HG02571 (cell line): ENCODE results near the gene MAPK10.
"Not testable (repeated sequence)": the region's sequence is repeated elsewhere in the genome, so short reads cannot be mapped to it uniquely, and the experiment has no call there.

Source experiments
- ATAC-seq: cut with Tn5 transposase; IDR thresholded peaks from one replicate; pipeline ENCODE4 v1.9.1; 2021; ENCODE audit warnings: mild to moderate bottlenecking, moderate library complexity; ENCODE audit not compliant: unreplicated experiment

The MAPK10 gene

DNA sequence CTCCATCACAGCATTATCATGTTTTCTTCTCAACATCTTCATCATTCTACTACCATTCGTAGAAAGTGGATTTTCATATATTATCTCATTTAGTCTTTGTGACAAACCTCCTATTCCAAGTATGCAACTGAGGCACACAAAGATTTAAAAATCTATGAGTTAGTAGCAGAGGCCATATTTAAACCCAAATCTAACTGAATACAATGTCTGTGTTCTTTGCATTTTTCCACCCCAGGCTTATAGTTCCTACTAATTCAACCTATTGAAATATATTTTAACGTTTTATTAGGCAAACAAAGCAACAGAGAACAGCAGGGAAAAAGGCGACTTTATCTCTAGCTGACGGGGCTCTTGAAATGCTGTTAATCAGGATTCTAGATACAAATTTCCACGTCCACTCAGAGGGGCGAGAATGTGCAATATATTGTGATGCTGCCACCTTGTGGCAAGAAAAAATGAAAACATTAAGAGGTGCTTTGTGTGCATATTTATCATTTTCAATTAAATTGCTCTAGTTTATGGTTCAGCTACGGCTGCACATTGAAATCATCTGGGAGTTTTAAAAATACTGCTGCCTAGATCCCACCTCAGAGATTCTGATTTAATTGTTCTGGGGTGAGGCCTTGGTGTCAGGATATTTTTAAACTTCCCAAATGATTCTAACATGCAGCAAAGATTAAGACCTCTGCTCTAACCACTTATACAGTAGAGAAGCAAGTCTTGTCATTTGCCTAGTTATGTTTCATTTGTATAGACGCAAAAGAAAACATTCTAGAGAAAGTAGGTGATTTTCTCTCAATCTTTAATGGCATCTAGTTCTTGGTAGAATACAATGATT, 315.9 kb downstream of the MAPK10 start:
- ATAC-seq: peak; percentile 78

DNA sequence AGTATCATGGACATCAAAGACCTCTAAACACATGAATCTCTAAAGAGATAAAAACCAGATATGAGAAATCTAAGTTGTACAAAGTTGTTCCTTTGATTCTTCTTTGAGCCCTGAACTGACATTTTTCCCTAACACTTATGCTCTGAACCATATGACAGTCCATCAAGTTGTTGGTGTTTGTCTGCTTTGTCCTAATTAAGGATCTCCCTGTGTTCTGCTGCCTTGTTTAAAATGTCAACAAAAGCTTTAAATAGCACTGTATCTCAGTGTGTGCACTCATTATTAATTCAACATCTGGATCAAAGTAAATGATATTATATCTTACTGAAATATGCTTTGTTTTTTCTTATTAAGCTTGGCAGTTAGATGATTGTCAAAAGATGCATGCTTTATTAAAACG, 321.8 kb downstream of the MAPK10 start:
- no peak for ATAC-seq

DNA sequence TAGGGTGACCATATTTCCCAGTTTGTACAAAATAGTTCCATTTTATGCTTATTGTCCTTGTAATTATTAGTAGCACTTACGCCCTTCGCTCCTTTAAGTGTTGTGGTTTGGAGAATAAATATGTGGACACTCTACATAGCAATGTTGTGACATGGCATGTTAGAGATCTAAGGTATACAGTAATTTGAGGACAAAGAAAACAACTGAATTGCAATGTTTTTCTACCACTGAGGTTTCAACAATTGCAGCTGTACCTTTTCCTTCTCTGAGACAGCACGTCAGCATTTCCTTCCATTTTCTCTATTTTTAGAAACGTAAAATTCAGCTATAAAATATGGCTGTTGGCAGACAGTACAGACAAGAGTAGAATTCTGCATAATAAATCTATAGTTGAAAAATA, 323.1 kb downstream of the MAPK10 start:
- ATAC-seq: no peak

DNA sequence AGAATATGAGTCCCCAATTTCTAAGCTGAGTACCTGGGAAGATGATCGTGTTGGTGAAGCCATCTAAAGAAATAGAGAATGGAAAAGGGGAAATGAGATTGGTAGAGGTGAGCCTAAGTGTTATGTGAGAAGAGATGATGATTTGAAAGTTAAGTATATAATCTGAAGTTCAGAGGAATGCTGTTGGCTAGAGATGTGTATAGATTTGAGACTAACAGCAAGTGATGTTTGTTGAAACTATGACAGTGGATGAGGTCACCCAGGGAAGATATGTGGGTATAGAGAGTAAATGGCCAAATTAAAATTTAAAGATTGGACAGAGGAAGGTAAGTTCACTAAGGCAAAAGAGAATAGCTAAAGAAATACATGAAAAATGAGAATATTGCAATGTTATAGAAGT, 324.2 kb downstream of the MAPK10 start:
- ATAC-seq: no peak

DNA sequence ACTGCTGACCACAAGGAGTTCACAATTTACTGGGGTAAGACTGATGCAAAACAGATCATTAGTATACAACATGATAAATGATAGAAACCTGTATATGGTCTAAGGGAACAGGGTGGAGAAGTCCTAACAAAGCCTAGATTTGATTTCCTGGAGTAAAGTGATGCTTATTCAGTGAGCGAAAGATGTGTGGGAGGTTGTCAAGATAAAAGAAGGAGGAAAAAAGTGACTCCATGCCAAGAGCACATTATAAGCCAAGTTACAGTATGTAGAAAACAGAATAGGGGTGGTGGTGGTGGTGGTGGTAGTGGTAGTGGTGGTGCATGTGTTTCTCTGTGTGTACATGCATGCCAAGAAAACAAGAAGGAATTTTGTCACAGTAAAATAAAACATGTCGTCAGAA, 325.2 kb downstream of the MAPK10 start:
- ATAC-seq: no peak

DNA sequence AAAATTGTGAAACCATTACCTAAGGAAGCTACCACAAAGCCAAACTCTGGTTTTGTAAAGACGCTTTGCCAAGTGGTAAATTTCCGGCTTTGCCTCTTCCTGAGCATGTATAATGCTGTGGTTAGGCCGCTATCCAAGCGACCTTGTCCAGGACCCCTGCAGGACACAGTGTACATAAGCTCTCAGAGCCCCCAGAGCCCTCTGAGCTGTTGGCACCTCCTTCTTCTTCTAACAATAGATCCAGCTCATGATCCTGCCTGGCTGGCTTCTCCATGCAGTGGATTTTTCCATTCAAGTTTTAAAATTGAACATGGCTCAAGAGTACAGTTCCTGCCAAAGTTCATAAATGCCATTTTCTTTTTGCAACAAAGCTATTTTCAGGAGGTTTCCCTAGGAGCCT, 326.7 kb downstream of the MAPK10 start:
- no peak for ATAC-seq

DNA sequence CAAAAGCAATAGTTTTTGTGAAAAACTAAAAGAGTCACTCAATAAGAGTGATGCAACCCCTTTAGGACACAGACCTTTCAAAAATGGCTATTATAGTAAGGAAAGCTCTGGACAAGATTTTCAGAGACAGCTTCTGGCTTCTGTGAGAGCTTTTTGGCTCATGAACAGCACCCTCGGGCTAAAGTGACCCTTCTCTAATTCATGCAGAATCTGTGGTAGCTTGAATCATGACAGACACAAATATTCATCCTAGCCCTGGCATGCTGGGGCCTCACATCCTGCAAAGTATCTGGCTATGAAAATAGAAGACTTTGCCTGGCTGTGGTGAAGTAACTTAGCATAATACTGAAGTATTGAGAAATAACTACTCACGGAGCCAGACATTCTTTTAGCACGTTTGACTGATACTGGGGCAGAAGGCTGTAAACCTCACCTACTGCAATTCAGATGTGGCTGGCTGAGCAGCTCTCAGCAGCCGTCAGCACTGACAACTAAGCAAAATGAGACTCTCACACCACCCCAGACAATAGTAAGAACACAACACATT, 327.3 kb downstream of the MAPK10 start:
- no peak for ATAC-seq

DNA sequence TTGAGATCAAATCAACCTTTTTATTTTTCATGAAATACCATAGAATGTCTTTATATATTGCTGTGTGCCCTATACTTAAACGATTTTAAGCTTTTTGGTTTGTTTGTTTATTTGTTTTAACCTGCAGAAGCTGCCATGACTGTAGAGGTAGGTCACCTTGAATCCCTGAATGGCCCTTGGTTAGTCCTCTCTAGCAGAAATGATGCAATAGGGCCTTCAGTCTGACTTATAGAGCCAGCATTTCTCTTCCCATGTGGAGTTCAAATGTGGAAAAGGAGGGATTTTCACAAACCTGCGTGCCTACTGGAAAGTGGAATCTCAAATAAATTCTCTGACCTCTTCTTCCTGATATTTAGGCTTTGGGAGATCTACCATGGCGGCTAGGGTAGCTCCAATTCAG, 327.9 kb downstream of the MAPK10 start:
- no peak for ATAC-seq

DNA sequence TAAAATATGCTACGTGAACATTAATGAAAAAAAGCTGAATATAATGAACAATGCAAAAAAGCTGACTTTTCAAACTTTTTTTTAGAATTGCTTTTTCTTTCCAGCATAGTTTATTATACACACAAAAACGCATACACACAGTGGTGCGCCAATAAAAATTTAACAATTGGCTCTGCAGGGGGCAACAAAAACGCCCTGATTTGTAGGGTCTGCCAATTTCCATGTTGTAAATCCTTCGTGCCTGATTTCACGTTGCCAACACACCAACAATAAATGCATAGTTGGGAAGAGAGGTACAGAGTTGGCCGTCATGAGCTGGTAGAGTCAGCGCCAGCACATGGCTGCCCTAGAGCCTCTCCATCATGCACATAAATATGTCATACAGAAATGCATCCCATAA, 333.1 kb downstream of the MAPK10 start:
- ATAC-seq: no peak

DNA sequence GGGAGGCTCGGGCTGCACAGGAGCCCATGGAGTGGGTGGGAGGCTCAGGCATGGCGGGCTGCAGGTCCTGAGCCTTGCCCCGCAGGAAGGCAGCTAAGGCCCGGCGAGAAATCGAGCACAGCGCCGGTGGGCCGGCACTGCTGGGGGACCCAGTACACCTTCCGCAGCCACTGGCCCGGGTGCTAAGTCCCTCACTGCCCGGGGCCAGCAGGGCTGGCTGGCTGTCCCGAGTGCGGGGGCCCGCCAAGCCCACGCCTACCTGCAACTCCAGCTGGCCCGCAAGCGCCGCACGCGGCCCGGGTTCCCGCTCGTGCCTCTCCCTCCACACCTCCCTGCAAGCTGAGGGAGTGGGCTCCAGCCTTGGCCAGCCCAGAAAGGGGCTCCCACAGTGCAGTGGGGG, 338.2 kb downstream of the MAPK10 start:
- not testable (repeated sequence) for ATAC-seq

DNA sequence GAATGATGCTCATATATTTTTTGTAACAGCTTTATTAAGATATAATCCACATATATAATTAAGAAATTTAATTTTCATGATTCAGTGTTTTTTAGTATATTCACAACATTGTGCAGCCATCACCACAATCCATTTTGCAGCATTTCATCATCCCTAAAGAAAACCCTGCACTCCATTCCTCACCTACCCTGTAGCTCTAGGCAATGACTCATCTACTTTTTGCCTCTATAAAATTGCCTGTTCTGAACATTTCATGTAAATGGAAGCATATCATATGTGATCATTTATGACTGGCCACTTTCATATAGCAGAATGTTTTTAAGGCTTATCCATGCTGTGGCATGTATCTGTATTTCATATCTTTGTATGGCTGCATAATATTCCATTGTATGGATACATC, 339.9 kb downstream of the MAPK10 start:
- no peak for ATAC-seq

DNA sequence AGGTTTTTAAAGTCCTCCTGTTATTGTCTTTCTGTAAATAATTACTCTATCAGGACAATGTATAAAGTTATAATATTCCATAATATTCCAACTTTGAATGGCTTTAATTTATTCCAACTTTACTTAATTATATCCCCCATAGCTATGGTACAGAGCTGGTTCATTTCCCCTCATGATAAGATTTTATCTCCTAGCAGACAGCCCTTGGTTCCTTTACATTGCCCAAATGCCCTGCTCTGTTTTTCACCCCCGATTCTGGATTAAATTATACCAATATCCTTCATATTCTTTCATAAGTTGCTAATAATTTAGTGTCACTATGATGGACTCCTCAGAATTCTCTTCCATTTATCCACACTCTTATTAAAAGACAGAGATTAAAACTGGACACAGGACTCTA, 340.5 kb downstream of the MAPK10 start:
- ATAC-seq: no peak

DNA sequence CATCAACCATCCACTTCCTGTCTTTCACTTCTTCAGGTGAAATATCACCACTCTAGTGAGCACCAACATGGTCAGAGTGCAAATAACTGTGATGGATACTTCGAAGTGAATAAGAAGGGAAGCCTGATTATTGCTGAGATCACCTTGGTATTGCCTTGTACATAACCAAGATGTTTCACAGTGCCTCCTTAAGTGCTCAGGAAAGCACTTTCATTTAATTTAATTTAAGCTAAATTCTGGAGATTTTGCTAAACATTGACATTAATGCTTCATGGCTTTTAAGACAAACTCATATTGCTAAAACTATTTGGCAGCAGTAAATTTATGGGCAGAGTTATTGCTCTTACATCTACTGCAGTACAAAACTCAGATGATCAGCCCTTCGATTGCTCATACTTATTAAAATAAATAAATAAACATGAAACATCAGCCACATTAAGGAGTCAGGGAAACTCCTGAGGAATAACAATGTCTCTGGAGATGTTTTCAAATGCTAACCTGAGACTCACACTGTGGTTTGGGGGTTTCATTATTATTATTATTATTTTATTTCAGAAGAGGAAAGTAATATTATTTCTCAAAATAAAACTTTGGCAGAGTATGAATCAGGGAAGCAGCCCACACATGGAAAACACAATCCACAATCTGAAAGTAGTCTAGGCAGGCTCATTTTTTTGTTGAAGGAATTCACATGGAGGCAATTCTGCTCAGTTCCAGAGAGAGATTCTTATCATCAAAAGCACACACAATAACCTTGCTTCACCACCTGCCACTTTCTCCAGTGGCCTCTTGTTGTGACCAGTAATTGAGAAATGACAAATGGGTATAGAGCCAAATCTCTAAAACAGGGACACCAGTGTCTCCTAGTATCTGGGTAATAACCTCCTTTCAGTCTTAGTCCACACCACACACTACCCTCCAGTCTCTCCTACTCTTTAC, 344.2 kb downstream of the MAPK10 start:
- ATAC-seq: no peak

DNA sequence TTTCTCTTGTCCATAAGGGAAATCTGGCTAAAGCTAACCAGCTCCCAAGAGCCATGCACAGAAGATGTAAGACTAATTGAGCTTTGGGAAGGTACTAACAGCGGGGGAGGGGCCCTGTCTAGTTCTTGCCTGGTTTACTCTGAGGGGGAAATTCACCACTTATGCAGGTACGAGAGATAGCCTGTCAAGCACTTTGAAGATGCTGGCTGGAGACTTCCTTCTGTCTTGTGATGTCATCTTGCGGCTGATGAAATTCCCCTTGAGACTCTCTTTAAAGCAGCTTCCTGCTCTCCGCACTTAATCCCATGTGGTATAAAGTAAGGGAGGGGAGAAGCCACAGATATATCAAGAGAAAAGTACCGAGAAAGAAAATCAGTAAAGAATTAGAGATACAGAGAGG, 345.3 kb downstream of the MAPK10 start:
- ATAC-seq: peak; percentile 79

DNA sequence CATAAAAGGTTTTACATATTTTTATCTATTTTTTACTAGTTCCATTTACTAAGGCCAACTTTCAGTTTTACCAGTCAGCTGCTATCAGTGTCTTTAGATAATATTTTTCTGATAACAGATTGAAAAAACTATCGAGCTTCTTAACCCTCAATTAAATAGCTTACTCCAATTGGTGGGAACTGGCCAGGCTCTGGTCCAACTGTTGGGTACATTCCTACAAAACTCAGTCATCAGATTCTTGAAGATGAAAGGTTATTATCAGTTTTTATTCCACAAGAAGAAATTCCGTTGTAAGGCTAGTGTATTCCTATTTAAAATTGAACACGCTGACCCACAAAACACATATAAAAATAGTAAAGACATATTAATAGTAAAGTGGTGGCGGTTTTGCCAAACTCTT, 346.2 kb downstream of the MAPK10 start:
- no peak for ATAC-seq

DNA sequence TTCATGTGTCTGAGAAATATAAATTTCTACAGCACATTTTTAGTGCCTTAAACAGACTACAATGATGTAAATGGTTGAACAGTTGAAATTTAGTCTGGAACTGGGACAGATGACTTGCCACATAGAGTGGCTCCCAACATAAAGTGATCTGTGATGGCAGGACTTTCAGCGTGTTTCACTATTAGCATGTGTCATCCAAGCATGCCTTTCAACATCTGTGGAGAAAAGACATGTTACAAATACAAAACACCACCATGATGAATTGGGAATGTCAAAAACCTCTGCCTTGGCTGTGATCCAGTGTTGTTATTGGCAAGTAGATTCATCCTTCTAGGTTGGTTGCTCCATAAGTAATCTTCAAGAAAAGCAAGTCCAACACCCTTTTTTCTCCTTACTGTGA, 348.7 kb downstream of the MAPK10 start:
- no peak for ATAC-seq

DNA sequence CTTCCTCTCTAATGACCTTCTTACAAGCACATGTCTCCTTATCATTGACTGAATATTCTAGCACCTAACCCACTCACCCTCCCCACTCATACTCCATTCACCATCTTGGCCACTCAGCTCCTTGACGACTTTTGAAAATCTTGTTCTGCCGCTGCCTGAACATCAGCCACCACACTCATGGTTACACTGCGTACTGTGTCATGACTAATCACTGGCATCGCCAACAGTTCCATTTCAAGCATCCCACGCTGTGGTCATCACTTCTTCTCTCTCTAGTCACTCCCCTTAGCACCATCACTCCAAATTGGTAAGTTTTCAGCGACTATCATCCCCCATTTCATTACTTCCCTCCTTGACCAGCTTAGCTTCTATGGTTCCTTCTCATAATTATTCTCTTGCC, 352.8 kb downstream of the MAPK10 start:
- no peak for ATAC-seq

DNA sequence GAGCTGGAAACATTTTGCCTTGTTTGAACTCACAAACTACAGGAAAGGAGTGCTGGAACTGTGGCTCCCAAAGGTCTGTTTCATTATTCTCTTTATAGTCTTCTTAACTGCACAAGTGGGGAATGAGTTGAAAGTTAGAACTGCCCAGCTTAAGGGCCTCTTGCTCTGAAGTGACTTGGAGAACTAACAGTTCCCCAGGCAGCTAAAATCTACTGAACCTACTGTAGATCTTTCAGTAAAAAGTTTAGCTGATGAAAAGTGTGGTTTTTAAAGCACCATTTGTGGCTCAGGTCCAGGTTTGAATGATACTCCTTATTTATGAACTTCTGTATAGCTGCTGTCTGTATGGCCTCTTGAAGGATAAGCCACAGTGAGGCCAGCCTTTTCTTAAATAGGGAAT, 353.8 kb downstream of the MAPK10 start:
- no peak for ATAC-seq

DNA sequence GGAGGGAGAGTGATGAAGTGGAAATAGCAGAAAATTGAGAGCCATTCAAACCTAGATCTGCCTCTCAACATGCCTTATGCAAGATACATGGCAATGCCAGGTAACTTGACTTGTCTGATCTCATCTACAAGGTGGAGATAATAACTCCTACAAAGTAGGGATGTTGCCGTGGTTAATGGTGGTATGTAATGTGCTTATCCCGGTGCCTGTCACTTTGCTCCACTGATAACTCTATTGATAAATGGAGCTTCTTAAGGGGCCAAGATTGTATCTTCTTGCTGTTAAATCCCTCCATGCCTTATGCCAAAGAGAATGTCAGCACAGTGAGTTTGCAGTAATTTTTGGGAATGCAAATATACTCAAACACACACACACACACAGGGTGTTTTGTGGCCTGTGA, 355.8 kb downstream of the MAPK10 start:
- ATAC-seq: no peak

DNA sequence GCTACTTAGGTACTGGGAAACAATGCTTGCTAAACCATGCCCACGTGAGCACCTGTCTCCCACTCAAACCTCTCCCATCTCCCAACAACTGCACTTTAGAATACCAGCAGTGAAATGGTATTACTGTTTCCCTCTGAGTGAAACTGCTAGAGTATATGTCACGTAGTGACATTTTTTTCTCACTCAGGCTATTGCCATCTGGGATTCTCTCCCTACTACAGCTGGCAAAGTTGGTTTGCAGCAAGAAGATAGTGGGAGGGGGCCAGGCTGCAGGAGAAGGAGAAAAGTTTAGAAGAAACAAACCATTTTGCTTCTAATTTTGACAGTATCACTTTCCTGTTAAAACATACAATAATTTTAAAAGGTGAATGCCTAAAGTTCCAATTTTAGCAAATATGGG, 358.3 kb downstream of the MAPK10 start:
- ATAC-seq: no peak

DNA sequence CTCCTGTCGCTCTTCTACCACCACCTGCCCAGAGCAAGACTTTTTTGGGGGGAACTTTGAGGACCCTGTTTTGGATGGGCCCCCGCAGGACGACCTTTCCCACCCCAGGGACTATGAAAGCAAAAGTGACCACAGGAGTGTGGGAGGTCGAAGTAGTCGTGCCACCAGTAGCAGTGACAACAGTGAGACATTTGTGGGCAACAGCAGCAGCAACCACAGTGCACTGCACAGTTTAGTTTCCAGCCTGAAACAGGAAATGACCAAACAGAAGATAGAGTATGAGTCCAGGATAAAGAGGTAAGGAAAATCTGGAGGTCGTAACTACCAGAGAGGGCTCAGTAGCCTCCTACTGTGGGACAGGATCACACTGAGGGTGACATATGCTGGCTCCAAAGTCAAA, 364.5 kb downstream of the MAPK10 start:
- ATAC-seq: no peak

DNA sequence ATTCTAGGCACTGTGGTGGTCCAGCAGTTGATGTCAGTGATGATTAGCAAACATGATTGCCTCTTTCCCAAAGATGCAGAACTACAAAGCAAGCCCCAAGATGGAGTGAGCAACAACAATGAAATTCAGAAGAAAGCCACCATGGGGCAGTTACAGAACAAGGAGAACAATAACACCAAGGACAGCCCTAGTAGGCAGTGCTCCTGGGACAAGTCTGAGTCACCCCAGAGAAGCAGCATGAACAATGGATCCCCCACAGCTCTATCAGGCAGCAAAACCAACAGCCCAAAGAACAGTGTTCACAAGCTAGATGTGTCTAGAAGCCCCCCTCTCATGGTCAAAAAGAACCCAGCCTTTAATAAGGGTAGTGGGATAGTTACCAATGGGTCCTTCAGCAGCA, 365.3 kb downstream of the MAPK10 start:
- ATAC-seq: no peak
